ENCODE results near the gene DYDC1. TPM values are rescaled to one million over a fixed set of nuclear protein-coding genes. Genes with fewer than 3 reads are reported as not detected.
A peak's percentile ranks its signal among the peaks of the same experiment; 100 is the strongest.
"Not testable (repeated sequence)": the region's sequence is repeated elsewhere in the genome, so short reads cannot be mapped to it uniquely, and the experiment has no call there.

The DYDC1 gene
- total RNA-seq, 1 donor from 2014 or later: not detected

DNA sequence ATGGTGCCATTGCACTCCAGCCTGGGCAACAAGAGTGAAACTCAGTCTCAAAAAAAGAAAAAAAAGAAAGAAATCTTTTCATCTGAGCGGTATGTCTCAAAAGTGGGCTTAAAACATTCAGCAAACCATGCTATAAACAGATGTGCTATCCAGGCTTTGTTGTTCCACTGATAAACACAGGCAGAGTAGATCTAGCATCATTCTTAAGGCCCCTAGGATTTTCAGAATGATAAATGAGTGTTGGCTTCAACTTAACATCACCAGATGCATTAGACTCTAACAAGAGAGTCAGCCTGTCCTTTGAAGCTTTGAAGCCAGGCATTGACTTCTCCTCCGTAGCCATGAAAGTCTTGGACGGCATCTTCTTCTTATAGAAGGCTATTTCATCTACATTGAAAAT lies 23.1 kb upstream of the DYDC1 start:
- DNase-seq (ENCODE audit: low read depth, low spot score): no peak
- no peaks in the 10 kb centered on the region for H3K4me1 Mint-ChIP-seq
- H3K9me3 Mint-ChIP-seq: no peaks in the 10 kb centered on the region
- TF ChIP-seq CTCF (conservative IDR thresholded peaks at IDR 0.05): no peak
- no peak overlapping the region for H3K27ac Mint-ChIP-seq (ENCODE audit: unreplicated experiment)
- no peaks in the 10 kb centered on the region for H3K36me3 Mint-ChIP-seq (ENCODE audit: low read depth)
- peaks cover 4% of the 10 kb centered on the region for H3K27me3 Mint-ChIP-seq (ENCODE audit: low read depth)
- no peak overlapping the region for H3K4me3 Mint-ChIP-seq

DNA sequence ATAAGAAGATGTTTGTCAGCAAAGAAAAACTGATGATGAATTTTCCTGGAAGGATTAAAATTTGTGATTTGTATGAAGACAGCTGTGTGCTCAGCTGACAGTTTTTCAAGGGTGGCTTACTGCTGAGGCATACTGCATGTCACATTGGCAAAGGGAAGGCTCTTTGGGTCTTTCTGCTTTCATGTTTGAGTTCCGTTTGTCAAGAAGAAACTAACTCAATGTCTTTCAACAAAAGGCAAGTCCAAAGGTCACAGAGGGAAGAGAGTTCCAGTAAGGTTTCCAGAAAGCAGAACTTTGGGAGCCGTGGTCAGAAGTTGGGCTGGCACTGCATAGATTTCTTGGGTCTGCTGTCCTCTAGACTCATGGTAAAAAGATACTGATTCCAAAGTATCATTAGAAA lies 16.9 kb upstream of the DYDC1 start:
- no peak for TF ChIP-seq CTCF (conservative IDR thresholded peaks at IDR 0.05)
- H3K27ac Mint-ChIP-seq (ENCODE audit: unreplicated experiment): no peak overlapping the region
- H3K9me3 Mint-ChIP-seq: peaks cover 12% of the 10 kb centered on the region
- peaks cover 6% of the 10 kb centered on the region for H3K36me3 Mint-ChIP-seq (ENCODE audit: low read depth)
- H3K4me3 Mint-ChIP-seq: no peak overlapping the region
- peaks cover 4% of the 10 kb centered on the region for H3K27me3 Mint-ChIP-seq (ENCODE audit: low read depth)
- peaks cover 17% of the 10 kb centered on the region for H3K4me1 Mint-ChIP-seq
- no peak for DNase-seq (ENCODE audit: low read depth, low spot score)

DNA sequence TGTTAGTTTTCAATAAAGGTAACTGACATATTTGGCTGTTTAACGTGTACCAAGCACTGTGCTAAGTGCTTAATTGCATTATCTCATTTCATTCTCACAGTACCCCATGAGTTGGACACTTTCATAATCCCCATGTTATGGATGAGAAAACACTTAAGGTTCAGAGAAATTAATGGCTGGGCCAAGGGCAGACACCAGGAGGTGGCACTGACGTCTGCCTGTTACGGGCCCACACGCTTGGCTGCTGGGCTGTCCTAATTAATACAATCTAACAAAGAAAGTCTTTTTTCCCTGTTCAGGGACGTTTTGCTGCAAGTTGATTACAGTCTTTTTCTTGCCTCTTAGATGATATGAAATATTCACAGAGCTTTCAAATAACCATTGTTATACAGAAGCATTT lies 16.1 kb upstream of the DYDC1 start:
- Mint-ChIP-seq H3K27ac (ENCODE audit: unreplicated experiment) (no peak overlapping the region), H3K27me3 (ENCODE audit: low read depth) (peaks cover 4% of the 10 kb centered on the region), H3K4me1 (peaks cover 17% of the 10 kb centered on the region), H3K4me3 (no peak overlapping the region), H3K36me3 (ENCODE audit: low read depth) (peaks cover 14% of the 10 kb centered on the region), H3K9me3 (peaks cover 18% of the 10 kb centered on the region)
- TF ChIP-seq CTCF (conservative IDR thresholded peaks at IDR 0.05): no peak
- no peak for DNase-seq (ENCODE audit: low read depth, low spot score)

DNA sequence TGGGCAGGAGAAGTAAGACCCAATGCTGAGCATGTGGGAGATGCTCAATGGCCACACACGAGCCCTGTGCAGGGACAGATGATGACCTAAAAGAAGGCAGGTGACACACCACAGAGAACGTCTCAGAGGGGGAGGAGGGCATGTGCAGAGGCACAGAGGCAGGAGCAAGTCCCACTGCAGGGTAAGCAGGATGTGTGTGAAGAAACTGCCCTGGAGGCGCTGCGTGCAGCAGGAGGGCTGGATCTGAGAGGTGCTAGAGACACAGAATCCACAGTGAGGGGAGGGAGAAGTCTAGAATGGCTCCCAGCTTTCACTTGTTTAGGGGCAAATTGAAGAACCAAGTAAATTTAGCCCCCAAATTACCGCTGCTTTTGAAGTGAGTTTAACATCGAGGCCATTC lies 14.9 kb upstream of the DYDC1 start:
- Mint-ChIP-seq H3K27me3 (ENCODE audit: low read depth) (no peaks in the 10 kb centered on the region), H3K36me3 (ENCODE audit: low read depth) (peaks cover 23% of the 10 kb centered on the region), H3K27ac (ENCODE audit: unreplicated experiment) (no peak overlapping the region), H3K9me3 (peaks cover 19% of the 10 kb centered on the region), H3K4me1 (peaks cover 17% of the 10 kb centered on the region), H3K4me3 (no peak overlapping the region)
- no peak for DNase-seq (ENCODE audit: low read depth, low spot score)
- no peak for TF ChIP-seq CTCF (conservative IDR thresholded peaks at IDR 0.05)

DNA sequence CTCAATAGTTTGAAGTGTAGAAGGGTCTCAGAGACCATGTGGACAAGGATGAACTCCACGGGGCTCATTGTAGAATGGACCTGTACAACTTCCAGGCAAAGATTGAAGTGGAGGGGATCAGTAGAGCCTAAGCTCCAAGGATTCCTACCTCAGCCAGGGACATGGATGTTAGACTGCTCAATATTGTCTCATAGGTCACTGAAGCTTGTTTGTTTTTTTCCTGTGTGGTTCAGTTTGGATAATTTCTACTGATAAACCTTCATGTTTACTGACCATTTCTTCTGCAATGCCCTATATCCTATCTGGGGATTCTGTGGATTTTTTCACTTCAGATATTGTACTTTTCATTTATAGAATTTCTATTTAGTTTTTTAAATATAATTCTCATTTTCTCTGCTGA lies 9.0 kb upstream of the DYDC1 start:
- no peak for TF ChIP-seq CTCF (conservative IDR thresholded peaks at IDR 0.05)
- Mint-ChIP-seq H3K27ac (ENCODE audit: unreplicated experiment) (no peak overlapping the region), H3K27me3 (ENCODE audit: low read depth) (no peaks in the 10 kb centered on the region), H3K4me1 (no peaks in the 10 kb centered on the region), H3K4me3 (no peak overlapping the region), H3K9me3 (peaks cover 22% of the 10 kb centered on the region), H3K36me3 (ENCODE audit: low read depth) (peaks cover 30% of the 10 kb centered on the region)
- no peak for DNase-seq (ENCODE audit: low read depth, low spot score)

DNA sequence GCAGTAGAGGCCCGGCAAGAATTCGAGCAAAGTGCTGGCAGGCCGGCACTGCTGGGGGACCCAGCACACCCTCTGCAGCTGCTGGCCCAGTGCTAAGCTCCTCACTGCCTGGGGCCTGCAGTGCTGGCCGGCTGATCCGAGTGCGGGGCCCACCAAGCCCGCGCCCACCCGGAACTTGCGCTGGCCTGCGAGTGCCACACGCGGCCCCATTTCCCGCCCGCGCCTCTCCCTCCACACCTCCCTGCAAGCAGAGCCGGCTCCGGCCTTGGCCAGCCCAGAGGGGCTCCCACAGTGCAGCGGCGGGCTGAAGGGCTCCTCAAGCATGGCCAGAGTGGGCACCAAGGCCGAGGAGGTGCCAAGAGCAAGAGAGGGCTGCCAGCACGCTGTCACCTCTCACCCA lies 3.1 kb upstream of the DYDC1 start:
- peaks cover 16% of the 10 kb centered on the region for H3K27me3 Mint-ChIP-seq (ENCODE audit: low read depth)
- no peak overlapping the region for H3K4me3 Mint-ChIP-seq
- H3K27ac Mint-ChIP-seq (ENCODE audit: unreplicated experiment): no peak overlapping the region
- H3K36me3 Mint-ChIP-seq (ENCODE audit: low read depth): peaks cover 3% of the 10 kb centered on the region
- no peak for DNase-seq (ENCODE audit: low read depth, low spot score)
- peaks cover 15% of the 10 kb centered on the region for H3K4me1 Mint-ChIP-seq
- no peak for TF ChIP-seq CTCF (conservative IDR thresholded peaks at IDR 0.05)
- H3K9me3 Mint-ChIP-seq: peaks cover 2% of the 10 kb centered on the region

GRCh38 chr10:80358925-80359324 lies 2.4 kb upstream of the DYDC1 start:
- H3K36me3 Mint-ChIP-seq (ENCODE audit: low read depth); H3K27ac Mint-ChIP-seq (ENCODE audit: unreplicated experiment): not testable (repeated sequence)

More at GRCh38 chr10:80358925-80359324, 2.4 kb upstream of the DYDC1 start:
- Mint-ChIP-seq H3K4me3 (peak overlapping the region; percentile 66), H3K4me1 (peaks cover 15% of the 10 kb centered on the region), H3K27me3 (ENCODE audit: low read depth) (peaks cover 18% of the 10 kb centered on the region)
- DNase-seq (ENCODE audit: low read depth, low spot score); H3K9me3 Mint-ChIP-seq: not testable (repeated sequence)

Data from neural crest cell (in vitro differentiated cells).